HG03025 (cell line): ENCODE data around the gene C2CD5.

ENCODE experiments used
- ATAC-seq: cut with Tn5 transposase; IDR thresholded peaks from one replicate; pipeline ENCODE4 v1.9.1; 2021; ENCODE audit warnings: mild to moderate bottlenecking, moderate library complexity; ENCODE audit not compliant: unreplicated experiment, low FRiP score

Gene C2CD5

DNA sequence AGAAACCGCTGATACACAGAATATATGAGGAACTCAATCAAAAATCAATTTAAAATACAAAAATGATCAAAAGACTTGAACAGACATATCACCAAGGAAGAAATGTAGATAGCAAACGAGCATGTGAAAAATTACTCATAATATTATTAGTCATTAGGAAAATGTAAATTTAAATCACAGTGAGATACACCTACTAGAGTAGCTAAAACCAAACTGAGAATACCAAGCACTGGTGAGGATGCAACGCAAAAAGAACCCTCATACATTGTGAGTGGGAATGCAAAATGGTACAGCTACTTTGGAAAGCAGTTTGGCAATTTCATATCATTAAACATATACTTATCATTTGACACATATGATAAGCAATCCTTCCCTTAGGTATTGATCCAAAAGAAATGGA, 108.8 kb downstream of the C2CD5 start:
- no peak for ATAC-seq

DNA sequence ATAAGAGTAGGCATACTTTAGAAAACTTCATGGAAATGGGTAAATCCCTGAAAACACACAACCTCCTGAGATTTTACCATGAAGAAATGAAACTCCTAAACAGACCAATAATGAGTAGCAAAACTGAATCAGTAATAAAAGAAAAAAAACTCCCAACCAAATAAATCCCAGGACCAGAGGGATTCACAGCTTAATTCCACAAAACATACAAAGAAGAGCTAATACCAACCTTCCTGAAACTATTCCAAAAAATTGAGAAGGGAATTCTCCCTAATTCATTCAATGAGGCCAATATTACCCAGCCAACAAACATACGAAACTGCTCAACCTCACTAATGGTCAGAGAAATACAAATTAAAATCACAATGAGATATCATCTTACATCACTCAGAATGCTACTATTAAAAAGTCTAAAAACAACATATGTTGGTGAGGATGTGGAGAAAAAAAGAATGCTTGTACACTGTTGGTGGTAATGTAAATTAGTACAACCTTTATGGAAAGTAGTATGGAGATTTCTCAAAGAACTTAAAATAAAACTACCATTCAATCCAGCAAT, 112.6 kb downstream of the C2CD5 start:
- no peak for ATAC-seq

DNA sequence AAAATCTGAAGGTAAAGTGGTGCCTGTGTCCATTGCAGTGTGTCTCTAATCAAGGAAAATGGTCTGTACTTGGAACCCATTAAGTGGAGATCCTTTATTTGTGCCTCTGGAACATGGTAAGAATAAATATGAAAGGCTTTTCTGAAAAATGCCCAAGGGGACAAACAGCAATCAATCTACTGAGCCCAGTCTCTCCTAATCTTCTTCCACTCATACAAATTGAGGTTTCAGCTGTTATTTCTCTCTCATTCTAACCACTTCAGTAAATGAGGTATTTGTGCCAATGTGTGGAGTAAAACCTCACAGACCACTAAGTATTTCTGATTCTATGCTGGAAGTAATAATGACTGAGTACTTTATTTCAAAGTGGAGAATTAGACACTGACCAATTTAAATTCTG, 127.5 kb downstream of the C2CD5 start:
- ATAC-seq = no peak

DNA sequence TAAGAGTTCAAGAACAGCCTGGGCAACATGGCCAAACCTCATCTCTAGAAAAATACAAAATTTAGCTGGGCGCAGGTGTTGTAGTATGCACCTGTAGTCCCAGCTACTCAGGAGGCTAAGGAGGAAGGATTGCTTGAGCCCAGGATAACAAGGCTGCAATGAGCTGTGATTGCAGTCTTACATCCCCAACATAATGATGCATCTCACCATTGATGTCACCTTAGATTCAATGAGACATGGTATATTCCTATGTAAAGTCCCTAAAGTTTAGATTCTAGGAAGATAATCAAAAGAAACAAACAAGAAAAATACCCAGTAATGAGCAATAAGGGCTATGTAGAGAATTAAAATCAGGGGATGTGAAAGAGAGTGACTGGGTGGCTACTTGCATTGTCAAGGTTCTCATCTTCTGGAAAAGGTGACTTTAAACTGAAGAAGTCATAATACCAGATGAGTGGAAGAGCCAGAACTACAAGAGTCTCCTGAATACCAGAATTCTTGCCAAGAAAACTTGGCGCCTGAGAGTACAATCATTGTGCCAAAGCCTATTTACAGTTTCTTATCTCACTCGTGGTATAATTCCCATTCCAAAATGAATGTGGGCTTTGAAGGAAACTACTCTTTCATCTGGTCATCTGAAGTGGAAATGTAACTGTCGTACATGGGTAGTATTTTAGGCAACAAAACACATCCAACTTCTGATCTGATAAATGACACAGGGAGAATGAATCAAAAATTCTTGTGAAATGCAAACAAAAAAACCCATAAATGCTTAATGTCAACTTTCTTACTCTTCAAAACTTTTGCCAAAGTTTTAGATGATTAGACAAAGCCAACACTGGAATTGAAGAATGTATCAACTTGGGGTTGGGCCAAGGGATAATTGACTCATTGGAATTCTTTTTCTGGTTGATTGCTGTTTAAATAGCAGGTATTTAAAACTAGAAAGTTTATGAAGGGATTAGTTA, 128.7 kb downstream of the C2CD5 start:
- ATAC-seq = no peak

DNA sequence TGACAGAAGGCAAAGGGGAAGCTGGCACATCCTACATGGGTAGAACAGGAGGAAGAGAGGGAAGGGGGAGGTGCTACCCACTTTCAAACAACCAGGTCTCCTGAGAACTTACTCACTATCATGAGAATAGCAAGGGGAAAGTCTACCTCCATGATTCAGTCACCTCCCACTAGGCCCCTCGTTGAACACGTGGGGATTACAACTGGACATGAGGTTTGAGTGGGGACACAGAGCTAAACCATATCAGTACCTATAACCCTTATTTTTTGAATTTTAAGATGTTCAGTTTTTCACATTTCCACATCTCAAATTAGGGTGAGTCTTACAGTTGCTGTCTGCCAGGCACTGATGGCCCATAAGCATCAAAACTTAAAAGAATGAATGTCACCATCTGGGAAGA, 129.6 kb downstream of the C2CD5 start:
- no peak for ATAC-seq

DNA sequence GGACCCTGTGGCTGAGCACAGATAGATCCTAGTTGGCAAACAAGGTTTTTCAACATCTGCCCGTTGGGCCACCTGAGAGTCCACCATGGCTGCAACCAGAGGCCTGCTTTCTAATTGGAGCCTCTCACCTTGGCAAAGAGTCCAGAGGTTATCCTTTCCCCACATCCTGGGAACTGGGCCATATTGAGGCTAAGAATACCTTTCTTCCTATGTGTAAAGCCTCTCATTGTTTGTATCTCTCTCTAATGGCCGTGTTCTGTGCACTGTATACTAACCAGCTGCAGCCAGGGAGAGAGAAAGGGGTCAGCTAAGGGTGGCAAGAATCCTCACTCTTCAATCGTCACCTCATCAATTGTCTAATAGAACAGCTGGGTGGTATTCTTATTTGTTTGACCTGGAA, 130.8 kb downstream of the C2CD5 start:
- no peak for ATAC-seq

DNA sequence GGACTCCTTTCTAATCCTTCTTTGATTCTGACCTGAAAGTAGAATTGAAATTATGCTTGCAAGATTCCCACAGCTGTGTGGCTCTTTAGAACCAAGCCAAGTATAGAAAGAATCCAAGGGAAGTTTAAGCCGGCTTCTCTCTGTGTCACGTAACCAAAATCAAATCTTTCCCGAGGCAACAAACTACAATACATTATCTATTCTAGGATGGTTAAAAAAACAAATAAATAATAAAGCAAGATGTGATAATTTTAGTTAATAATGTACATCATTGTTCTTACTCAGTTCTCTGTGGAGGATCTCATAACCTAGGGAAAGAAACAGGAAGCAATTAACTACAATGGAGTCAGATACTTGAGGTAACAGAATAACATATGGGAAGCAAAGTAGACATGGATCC, 131.8 kb downstream of the C2CD5 start:
- ATAC-seq = no peak

DNA sequence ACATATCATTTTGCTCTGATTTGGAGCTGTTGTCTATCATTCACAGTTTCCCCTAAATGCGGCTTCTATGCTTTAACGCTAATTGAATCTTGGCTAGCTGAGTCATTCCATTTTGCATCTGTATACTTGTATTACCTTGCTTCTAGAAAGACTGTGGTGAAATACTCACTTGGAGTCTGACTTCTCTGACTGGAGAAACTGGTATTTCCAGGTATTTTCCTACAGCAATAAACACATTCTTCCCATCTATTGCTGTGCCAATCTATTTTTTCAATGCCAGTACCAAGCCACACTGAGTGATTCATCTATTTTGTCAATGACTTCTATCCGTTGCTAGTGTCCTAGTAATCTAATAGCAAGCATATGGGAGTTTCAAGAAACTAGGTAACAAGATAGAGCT, 133.9 kb downstream of the C2CD5 start:
- no peak for ATAC-seq

DNA sequence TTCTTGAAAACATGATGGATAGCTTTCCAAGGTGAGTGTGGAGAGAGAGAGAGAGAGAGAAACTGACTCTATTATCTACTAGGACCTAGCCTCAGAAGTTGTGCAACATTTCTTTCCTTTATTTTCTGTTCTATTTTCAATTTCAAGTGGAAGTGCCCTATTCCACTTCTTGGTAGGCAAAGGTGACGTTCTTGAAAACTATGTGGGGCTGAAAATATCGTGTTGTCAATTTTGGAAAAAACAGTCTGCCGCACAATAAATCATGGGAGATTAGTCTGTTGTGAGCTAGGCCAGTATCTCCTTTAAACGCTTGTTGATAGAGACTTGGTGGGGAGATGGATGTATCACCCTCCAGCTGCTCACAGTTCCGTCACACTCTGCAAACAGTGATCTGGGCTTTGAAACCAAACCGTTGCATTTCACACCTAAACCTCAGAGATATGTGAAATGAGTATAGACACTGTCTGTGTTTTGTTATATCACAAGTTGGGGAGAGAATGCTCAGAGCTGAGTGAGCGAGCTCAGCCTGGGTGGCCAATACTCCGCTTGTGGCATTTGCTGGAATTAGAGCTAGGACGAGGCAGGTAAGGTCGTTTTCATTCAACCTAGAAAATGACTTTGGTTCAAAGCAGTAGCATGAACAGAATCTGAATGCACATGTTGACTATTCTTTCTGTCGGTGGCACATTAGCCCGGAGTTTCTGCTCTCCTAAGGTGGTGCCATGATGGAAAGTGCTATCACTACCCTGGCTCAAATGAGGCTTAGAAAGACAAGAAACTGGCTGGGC, 134.8 kb downstream of the C2CD5 start:
- ATAC-seq = peak; percentile 82

DNA sequence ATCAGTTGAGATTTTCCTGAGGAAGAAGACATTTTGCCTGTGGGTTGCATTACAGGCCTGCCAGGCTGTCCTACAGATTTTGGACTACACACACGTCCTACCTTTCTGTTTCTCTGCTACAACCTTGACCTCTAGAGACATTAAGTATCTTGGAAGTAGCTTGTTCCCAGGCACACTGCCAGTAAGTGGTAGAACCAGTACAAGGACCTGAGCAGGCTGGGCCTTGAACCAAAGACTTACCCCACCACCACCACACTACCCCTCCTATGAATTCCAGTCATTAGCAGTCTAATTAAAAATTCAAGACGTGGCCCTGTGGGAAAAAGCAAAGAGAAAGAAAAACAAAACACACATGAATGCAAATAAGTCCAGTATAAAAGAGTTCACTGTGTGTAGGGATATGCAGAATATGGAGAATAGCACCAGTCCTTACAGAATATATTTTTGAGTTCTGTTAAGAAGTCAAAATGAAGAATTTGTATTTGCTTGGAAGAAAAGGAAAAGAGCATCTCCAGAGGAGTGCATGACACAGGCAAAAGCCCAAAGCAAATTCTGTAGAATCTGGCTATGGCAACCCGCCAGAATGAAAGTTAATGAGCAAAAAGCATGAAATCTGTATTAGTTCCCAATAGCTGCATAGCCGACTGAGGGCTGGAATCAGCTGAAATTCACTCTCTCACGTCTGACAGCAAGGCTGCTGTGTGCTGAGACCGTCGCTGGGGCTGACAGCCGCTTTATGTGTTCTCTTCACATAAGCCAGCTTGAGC, 135.5 kb downstream of the C2CD5 start:
- no peak for ATAC-seq

DNA sequence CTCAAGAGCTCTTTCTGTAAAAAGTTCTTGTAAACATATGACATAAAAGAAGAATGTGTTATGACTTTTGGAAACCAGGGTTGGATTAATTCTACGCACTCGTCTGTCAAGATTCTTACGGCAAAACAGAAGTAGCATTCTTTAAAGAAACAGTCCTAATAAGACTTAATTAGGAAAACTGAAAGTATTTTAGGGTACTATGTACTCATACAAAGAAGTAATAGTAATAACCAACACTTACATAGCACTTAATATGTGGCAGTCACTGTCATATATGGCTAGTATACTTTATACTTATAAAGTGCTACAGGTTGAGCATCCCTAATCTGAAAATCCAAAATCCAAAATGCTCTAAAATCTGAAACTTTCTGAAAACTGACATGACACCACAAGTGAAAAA, 136.9 kb downstream of the C2CD5 start:
- ATAC-seq = no peak

DNA sequence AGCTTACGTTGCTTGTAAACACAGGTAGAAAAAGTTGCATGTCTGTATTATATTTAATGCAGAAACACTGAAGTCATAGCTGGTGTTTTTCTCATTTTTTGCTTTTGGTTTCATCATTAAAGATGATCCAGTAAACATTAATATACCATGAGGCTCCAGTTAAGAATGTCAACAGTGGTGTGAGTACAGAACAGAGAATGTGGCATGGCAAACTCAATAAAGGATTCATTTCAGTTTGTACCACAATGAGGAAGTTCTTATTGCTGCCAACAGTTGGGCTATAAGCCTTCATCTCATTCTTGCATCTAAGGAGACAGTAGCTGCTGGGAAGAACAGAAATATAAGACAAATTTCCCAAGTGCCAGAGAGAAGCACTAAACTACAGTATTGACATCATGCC, 137.7 kb downstream of the C2CD5 start:
- ATAC-seq = no peak

DNA sequence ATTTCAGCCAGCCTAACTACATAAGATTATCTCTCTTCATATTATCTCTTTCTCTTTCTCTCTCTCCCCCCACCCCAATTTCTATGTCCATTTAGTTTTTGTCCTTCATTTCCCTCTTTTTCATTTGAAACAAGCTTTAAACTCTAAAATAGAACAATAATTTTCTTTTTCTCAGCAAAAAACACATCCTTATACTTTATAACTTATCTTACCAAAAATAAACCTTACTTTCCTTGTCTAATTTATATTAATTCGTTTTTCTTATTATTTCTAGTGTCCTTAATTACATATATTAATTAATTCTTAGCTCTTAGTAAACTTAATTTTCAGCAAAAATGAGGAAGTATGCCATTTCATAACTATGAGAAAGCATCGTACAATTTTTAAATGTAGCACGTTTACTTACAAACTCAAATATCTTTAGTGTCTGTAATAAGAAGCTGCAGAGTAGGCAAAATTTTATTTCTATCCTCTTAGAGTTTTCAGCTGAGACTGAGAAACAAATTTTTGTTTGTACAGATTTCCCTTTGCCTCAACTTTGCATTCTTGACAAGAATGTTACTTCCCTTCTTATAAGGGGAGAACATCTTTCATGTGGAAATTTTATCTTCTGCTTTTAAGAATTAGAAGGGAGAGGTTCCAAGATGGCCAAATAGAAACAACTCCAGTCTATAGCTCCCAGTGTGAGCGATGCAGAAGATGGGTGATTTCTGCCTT, 144.7 kb downstream of the C2CD5 start:
- ATAC-seq = no peak
